Sigmoid colon (tissue), 3 donors: ENCODE data around the gene ARNT2.

Experiments used
- POLR2A ChIP-seq, 2 donors: fragments of 450-650 bp; IDR thresholded peaks; one replicate each; pipeline ENCODE4 v1.6.1; 2016; ENCODE audit warnings: antibody characterized with exemption in 2 of 2, mild to moderate bottlenecking in 2 of 2, moderate library complexity in 2 of 2
- TF ChIP-seq, protein P1 (sequence below), 4 experiments: fragments of 450-650 bp in 3 of 4; fragments of 200-600 bp in 1 of 4; IDR thresholded peaks; one replicate each; pipeline ENCODE4 v1.5.1; 2016 to 2019; ENCODE audit warnings: antibody characterized with exemption in 4 of 4, mild to moderate bottlenecking in 3 of 4, moderate library complexity in 2 of 4

DNA sequence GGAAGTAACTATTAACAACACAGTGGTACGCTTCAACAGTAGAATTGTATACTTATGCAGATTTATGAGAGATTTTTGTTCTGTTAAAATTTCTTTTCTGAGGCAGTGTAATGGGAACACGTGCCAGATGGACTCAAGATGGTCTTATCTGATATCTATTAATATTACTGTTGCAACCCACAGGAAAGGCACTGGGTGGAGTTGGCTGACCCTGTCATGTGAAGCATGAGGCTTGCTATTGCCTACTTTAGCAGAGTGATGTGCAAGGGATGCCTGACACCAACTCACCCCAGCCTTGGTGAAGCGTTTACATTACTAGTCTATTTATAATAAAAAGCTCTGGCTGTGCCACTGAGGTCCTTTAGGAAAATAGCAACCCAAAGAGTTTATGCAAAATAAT is 19.8 kb upstream of the ARNT2 start:
- TF ChIP-seq, protein P1, sequence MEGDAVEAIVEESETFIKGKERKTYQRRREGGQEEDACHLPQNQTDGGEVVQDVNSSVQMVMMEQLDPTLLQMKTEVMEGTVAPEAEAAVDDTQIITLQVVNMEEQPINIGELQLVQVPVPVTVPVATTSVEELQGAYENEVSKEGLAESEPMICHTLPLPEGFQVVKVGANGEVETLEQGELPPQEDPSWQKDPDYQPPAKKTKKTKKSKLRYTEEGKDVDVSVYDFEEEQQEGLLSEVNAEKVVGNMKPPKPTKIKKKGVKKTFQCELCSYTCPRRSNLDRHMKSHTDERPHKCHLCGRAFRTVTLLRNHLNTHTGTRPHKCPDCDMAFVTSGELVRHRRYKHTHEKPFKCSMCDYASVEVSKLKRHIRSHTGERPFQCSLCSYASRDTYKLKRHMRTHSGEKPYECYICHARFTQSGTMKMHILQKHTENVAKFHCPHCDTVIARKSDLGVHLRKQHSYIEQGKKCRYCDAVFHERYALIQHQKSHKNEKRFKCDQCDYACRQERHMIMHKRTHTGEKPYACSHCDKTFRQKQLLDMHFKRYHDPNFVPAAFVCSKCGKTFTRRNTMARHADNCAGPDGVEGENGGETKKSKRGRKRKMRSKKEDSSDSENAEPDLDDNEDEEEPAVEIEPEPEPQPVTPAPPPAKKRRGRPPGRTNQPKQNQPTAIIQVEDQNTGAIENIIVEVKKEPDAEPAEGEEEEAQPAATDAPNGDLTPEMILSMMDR (IDR thresholded peaks at IDR 0.05) = no peak
- no peak for TF ChIP-seq POLR2A (IDR thresholded peaks at IDR 0.05)
